ENCODE data around the gene NUP50.

DNA sequence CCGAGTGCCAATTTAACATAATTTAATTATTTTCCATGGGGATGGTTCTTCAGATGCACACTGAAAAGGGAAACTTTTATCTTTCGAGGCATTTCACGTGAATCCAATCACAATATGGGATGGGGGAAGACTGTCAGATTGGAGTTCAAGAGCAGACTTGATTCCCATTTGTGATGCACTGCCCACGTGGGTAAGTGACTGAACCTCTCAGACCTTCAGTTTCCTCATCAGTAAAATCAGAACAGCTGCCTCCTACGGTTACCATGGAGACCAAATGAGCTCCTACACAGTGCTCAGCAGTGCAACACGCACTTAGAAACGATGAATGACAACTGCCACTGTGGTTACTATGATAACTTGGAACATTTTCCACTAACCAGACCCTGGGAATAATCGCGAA, 55.3 kb downstream of the NUP50 start:
- TF ChIP-seq POLR2AphosphoS5 (IDR thresholded peaks at IDR 0.05; ENCODE audit: low read depth, low read length), result no peak
- TF ChIP-seq, protein P1, sequence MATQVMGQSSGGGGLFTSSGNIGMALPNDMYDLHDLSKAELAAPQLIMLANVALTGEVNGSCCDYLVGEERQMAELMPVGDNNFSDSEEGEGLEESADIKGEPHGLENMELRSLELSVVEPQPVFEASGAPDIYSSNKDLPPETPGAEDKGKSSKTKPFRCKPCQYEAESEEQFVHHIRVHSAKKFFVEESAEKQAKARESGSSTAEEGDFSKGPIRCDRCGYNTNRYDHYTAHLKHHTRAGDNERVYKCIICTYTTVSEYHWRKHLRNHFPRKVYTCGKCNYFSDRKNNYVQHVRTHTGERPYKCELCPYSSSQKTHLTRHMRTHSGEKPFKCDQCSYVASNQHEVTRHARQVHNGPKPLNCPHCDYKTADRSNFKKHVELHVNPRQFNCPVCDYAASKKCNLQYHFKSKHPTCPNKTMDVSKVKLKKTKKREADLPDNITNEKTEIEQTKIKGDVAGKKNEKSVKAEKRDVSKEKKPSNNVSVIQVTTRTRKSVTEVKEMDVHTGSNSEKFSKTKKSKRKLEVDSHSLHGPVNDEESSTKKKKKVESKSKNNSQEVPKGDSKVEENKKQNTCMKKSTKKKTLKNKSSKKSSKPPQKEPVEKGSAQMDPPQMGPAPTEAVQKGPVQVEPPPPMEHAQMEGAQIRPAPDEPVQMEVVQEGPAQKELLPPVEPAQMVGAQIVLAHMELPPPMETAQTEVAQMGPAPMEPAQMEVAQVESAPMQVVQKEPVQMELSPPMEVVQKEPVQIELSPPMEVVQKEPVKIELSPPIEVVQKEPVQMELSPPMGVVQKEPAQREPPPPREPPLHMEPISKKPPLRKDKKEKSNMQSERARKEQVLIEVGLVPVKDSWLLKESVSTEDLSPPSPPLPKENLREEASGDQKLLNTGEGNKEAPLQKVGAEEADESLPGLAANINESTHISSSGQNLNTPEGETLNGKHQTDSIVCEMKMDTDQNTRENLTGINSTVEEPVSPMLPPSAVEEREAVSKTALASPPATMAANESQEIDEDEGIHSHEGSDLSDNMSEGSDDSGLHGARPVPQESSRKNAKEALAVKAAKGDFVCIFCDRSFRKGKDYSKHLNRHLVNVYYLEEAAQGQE (IDR thresholded peaks at IDR 0.05; ENCODE audit: insufficient read depth in 1 of 2, low read depth in 2 of 2, low read length in 2 of 2), result no peak
